Mesenchymal stem cell (in vitro differentiated cells and primary cell): ENCODE results near the gene AUTS2.

Experiments used
- DNase-seq: peaks from one replicate; pipeline ENCODE4 v3.0.0-alpha.2; 2013
- H2AFZ ChIP-seq: one replicate; pipeline ENCODE4 v1.6.1; 2013; ENCODE audit warnings: low read depth, mild to moderate bottlenecking, control low read depth, inconsistent platforms, low read length, moderate library complexity
- H2AK5ac ChIP-seq: 2 replicates; pipeline ENCODE4 v1.6.1; 2013; ENCODE audit warnings: low read length, moderate library complexity, mild to moderate bottlenecking, inconsistent platforms; ENCODE audit not compliant: severe bottlenecking
- H2BK120ac ChIP-seq: one replicate; pipeline ENCODE4 v1.6.1; 2013; ENCODE audit warnings: low read depth, mild to moderate bottlenecking, inconsistent platforms, low read length, moderate library complexity
- H2BK12ac ChIP-seq, 2 experiments: one replicate each; pipeline ENCODE4 v1.6.1; 2013; ENCODE audit warnings: inconsistent platforms in 2 of 2, low read length in 2 of 2, mild to moderate bottlenecking in 2 of 2, moderate library complexity in 2 of 2, control low read depth in 1 of 2
- H2BK15ac ChIP-seq: one replicate; pipeline ENCODE4 v1.6.1; 2013; ENCODE audit warnings: mild to moderate bottlenecking, low read depth, inconsistent platforms; ENCODE audit not compliant: poor library complexity, severe bottlenecking
- H2BK5ac ChIP-seq: 2 replicates; pipeline ENCODE4 v1.6.1; 2013; ENCODE audit warnings: low read depth, mild to moderate bottlenecking, low read length, control low read depth, inconsistent platforms; ENCODE audit not compliant: poor library complexity, severe bottlenecking
- H3K14ac ChIP-seq, 2 experiments: one replicate each; pipeline ENCODE4 v1.6.1; 2013; ENCODE audit warnings: inconsistent platforms in 2 of 2, low read length in 2 of 2, control low read depth in 1 of 2, mild to moderate bottlenecking in 1 of 2, moderate library complexity in 1 of 2
- H3K18ac ChIP-seq, 2 experiments: one replicate each; pipeline ENCODE4 v1.6.1; 2013; ENCODE audit warnings: inconsistent platforms in 2 of 2, low read length in 2 of 2, control low read depth in 1 of 2, low read depth in 1 of 2, mild to moderate bottlenecking in 1 of 2
- H3K23ac ChIP-seq, 2 experiments: one replicate each; pipeline ENCODE4 v1.6.1; 2013; ENCODE audit warnings: inconsistent platforms in 2 of 2, low read length in 2 of 2, mild to moderate bottlenecking in 2 of 2, moderate library complexity in 2 of 2, control low read depth in 1 of 2
- H3K27ac ChIP-seq: 2 replicates; pipeline ENCODE4 v1.5.1; 2013; ENCODE audit warnings: mild to moderate bottlenecking, moderate library complexity, low read length, control low read depth, inconsistent platforms; ENCODE audit not compliant: poor library complexity, severe bottlenecking
- H3K27me3 ChIP-seq, 2 experiments: 2 replicates each; pipeline versions ENCODE4 v1.6.1 to v1.7.0; 2013; ENCODE audit warnings: low read length in 2 of 2, mild to moderate bottlenecking in 2 of 2, moderate library complexity in 2 of 2, control low read depth in 1 of 2, inconsistent platforms in 1 of 2; ENCODE audit not compliant: control insufficient read depth in 1 of 2, insufficient read depth in 1 of 2
- H3K36me3 ChIP-seq, 2 experiments: 2 replicates each; pipeline versions ENCODE4 v1.6.1 to v1.7.0; 2013; ENCODE audit warnings: low read length in 2 of 2, control low read depth in 1 of 2, inconsistent platforms in 1 of 2, low read depth in 1 of 2, mild to moderate bottlenecking in 1 of 2; ENCODE audit not compliant: insufficient read depth in 2 of 2, control insufficient read depth in 1 of 2
- H3K4ac ChIP-seq, 2 experiments: one replicate each; pipeline ENCODE4 v1.6.1; 2013; ENCODE audit warnings: inconsistent platforms in 2 of 2, low read length in 2 of 2, mild to moderate bottlenecking in 2 of 2, moderate library complexity in 2 of 2, control low read depth in 1 of 2, low read depth in 1 of 2
- H3K4me1 ChIP-seq: 2 replicates; pipeline ENCODE4 v1.6.1; 2013; ENCODE audit warnings: low read depth, low read length, control low read depth; ENCODE audit not compliant: control insufficient read depth, insufficient read depth
- H3K4me2 ChIP-seq: 2 replicates; pipeline ENCODE4 v1.6.1; 2013; ENCODE audit warnings: low read length, mild to moderate bottlenecking, inconsistent platforms; ENCODE audit not compliant: poor library complexity, severe bottlenecking
- H3K4me3 ChIP-seq, 2 experiments: 2 replicates each; pipeline versions ENCODE4 v1.5.1 to v1.7.0; 2013; ENCODE audit warnings: low read length in 2 of 2, mild to moderate bottlenecking in 2 of 2, control low read depth in 1 of 2, low read depth in 1 of 2; ENCODE audit not compliant: insufficient read depth in 1 of 2
- H3K79me1 ChIP-seq: replicated peaks from 2 replicates; pipeline ENCODE4 v1.6.1; 2013; ENCODE audit warnings: mild to moderate bottlenecking, control low read depth, low read length, inconsistent platforms; ENCODE audit not compliant: poor library complexity, severe bottlenecking
- H3K9ac ChIP-seq: 2 replicates; pipeline ENCODE4 v1.7.0; 2013; ENCODE audit warnings: mild to moderate bottlenecking, low read length, moderate library complexity
- H3K9me3 ChIP-seq: 2 replicates; pipeline ENCODE4 v1.7.0; 2013; ENCODE audit warnings: mild to moderate bottlenecking, low read length; ENCODE audit not compliant: control insufficient read depth
- H4K8ac ChIP-seq: one replicate; pipeline ENCODE4 v1.6.1; 2013; ENCODE audit warnings: inconsistent platforms, mild to moderate bottlenecking, low read length, moderate library complexity
- H4K91ac ChIP-seq: one replicate; pipeline ENCODE4 v1.6.1; 2013; ENCODE audit warnings: mild to moderate bottlenecking, low read length, inconsistent platforms
- WGBS: methylation state at CpG from one replicate; pipeline ENCODE4 v1.1.7; 2013; ENCODE audit warnings: mixed read lengths; 5-methylcytosine and 5-hydroxymethylcytosine counted together

Gene AUTS2

GRCh38 chr7:70215491-70215890, 617.2 kb downstream of the AUTS2 start:
- Histone ChIP-seq H2BK15ac (no peak overlapping the region), H2BK120ac (no peak overlapping the region), H3K27ac (no peak overlapping the region), H2AFZ (no peak overlapping the region), H3K23ac (no peak overlapping the region), H3K4me1 (no peaks in the 10 kb centered on the region), H3K4me2 (no peak overlapping the region), H2BK5ac (no peak overlapping the region), H3K36me3 (no peaks in the 10 kb centered on the region), H3K9ac (no peak overlapping the region), H3K14ac (no peak overlapping the region), H2BK12ac (no peak overlapping the region), H3K4ac (no peak overlapping the region), H4K8ac (no peak overlapping the region), H3K27me3 (no peaks in the 10 kb centered on the region), H2AK5ac (no peak overlapping the region), H4K91ac (no peak overlapping the region), H3K79me1 (no peaks in the 10 kb centered on the region), H3K9me3 (no peaks in the 10 kb centered on the region), H3K18ac (no peak overlapping the region), H3K4me3 (no peak overlapping the region)
- WGBS = 45% methylated on average over 1 of the region's 1 CpG
- no peak for DNase-seq

- H3K27ac ChIP-seq = no peak overlapping the region
- no peaks in the 10 kb centered on the region for H3K36me3 ChIP-seq
- H4K91ac ChIP-seq = no peak overlapping the region
- H3K4ac ChIP-seq = no peak overlapping the region
- no peak overlapping the region for H2BK12ac ChIP-seq
- H3K14ac ChIP-seq = no peak overlapping the region
- no peaks in the 10 kb centered on the region for H3K9me3 ChIP-seq
- WGBS = 80% methylated on average over 3 of the region's 3 CpGs
- no peak overlapping the region for H3K18ac ChIP-seq
- no peak overlapping the region for H3K4me3 ChIP-seq
- H3K9ac ChIP-seq = no peak overlapping the region
- no peak overlapping the region for H2AFZ ChIP-seq
- H2BK5ac ChIP-seq = no peak overlapping the region
- no peak overlapping the region for H3K23ac ChIP-seq
- H2AK5ac ChIP-seq = no peak overlapping the region
- no peaks in the 10 kb centered on the region for H3K27me3 ChIP-seq
- no peaks in the 10 kb centered on the region for H3K4me1 ChIP-seq
- no peak overlapping the region for H2BK15ac ChIP-seq
- DNase-seq = no peak
- no peak overlapping the region for H3K4me2 ChIP-seq
- H4K8ac ChIP-seq = no peak overlapping the region
- no peaks in the 10 kb centered on the region for H3K79me1 ChIP-seq
- no peak overlapping the region for H2BK120ac ChIP-seq
Measured at GRCh38 chr7:70217571-70217970, 619.3 kb downstream of the AUTS2 start.

- Histone ChIP-seq H3K18ac (no peak overlapping the region), H3K4me2 (no peak overlapping the region), H3K79me1 (no peaks in the 10 kb centered on the region), H2AFZ (no peak overlapping the region), H3K14ac (no peak overlapping the region), H3K27me3 (no peaks in the 10 kb centered on the region), H4K8ac (no peak overlapping the region), H3K4me1 (no peaks in the 10 kb centered on the region), H3K36me3 (no peaks in the 10 kb centered on the region), H3K9ac (no peak overlapping the region), H2AK5ac (no peak overlapping the region), H4K91ac (no peak overlapping the region), H2BK12ac (no peak overlapping the region), H2BK5ac (no peak overlapping the region), H2BK120ac (no peak overlapping the region), H3K27ac (no peak overlapping the region), H2BK15ac (no peak overlapping the region), H3K23ac (no peak overlapping the region), H3K9me3 (no peaks in the 10 kb centered on the region), H3K4ac (no peak overlapping the region), H3K4me3 (no peak overlapping the region)
- WGBS = 34% methylated on average over 3 of the region's 3 CpGs
- DNase-seq = no peak
Measured at GRCh38 chr7:70218006-70218405, 619.7 kb downstream of the AUTS2 start.

DNA sequence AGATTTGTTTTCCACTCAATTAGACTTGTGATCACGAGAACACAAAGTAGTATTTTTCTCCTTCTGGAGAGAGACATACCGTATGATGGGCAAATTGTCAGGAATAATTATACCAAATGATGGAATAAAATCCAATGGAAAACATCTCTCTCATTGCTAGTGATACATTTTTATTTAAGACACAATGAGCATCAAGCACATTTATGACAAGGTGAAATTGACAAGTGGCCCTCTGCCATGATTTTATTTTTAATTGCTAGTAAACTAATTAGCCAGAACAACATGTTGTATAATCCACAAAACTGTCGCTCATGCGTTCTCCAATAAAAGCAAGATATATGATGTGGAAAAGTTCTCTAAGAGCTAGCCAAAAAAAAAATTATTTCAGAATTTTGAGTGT, 620.8 kb downstream of the AUTS2 start:
- WGBS = 71% methylated on average over 1 of the region's 4 CpGs
- Histone ChIP-seq H3K27ac (no peak overlapping the region), H2AK5ac (no peak overlapping the region), H2BK5ac (no peak overlapping the region), H3K4me2 (no peak overlapping the region), H3K4ac (no peak overlapping the region), H3K14ac (no peak overlapping the region), H4K91ac (no peak overlapping the region), H3K18ac (no peak overlapping the region), H2BK120ac (no peak overlapping the region), H2AFZ (no peak overlapping the region), H3K4me1 (no peaks in the 10 kb centered on the region), H3K9me3 (no peaks in the 10 kb centered on the region), H3K36me3 (no peaks in the 10 kb centered on the region), H3K9ac (no peak overlapping the region), H3K23ac (no peak overlapping the region), H3K4me3 (no peak overlapping the region), H2BK15ac (no peak overlapping the region), H2BK12ac (no peak overlapping the region), H4K8ac (no peak overlapping the region), H3K79me1 (no peaks in the 10 kb centered on the region), H3K27me3 (no peaks in the 10 kb centered on the region)
- DNase-seq = no peak
